ENCODE measurements around the gene NDOR1.

GRCh38 chr9:137170486-137171148, 34.9 kb upstream of the NDOR1 start:
- TF ChIP-seq, protein P1, sequence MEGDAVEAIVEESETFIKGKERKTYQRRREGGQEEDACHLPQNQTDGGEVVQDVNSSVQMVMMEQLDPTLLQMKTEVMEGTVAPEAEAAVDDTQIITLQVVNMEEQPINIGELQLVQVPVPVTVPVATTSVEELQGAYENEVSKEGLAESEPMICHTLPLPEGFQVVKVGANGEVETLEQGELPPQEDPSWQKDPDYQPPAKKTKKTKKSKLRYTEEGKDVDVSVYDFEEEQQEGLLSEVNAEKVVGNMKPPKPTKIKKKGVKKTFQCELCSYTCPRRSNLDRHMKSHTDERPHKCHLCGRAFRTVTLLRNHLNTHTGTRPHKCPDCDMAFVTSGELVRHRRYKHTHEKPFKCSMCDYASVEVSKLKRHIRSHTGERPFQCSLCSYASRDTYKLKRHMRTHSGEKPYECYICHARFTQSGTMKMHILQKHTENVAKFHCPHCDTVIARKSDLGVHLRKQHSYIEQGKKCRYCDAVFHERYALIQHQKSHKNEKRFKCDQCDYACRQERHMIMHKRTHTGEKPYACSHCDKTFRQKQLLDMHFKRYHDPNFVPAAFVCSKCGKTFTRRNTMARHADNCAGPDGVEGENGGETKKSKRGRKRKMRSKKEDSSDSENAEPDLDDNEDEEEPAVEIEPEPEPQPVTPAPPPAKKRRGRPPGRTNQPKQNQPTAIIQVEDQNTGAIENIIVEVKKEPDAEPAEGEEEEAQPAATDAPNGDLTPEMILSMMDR (IDR thresholded peaks at IDR 0.05; ENCODE audit: poor library complexity), result no peak
- no peak for TF ChIP-seq EZH2 (IDR thresholded peaks at IDR 0.05; ENCODE audit: borderline replicate concordance)

Data from hepatocyte (in vitro differentiated cells).